Ectodermal cell (in vitro differentiated cells): ENCODE data around the gene SMARCA1.
"Not testable (repeated sequence)": the region's sequence is repeated elsewhere in the genome, so short reads cannot be mapped to it uniquely, and the experiment has no call there.

Experiments used
- H3K27ac ChIP-seq: 2 replicates; pipeline ENCODE4 v1.7.0; 2013; ENCODE audit warnings: mild to moderate bottlenecking, low read depth, low read length; ENCODE audit not compliant: insufficient read depth, poor library complexity, severe bottlenecking
- H3K27me3 ChIP-seq: 2 replicates; pipeline ENCODE4 v1.7.0; 2013; ENCODE audit warnings: mild to moderate bottlenecking, low read length; ENCODE audit not compliant: insufficient read depth, control insufficient read depth, poor library complexity, severe bottlenecking
- H3K36me3 ChIP-seq: one replicate; pipeline ENCODE4 v1.7.0; 2013; ENCODE audit warnings: low read length; ENCODE audit not compliant: control insufficient read depth, insufficient read depth
- H3K4me1 ChIP-seq: one replicate; pipeline ENCODE4 v1.7.0; 2013; ENCODE audit warnings: low read length; ENCODE audit not compliant: control insufficient read depth, insufficient read depth
- H3K4me3 ChIP-seq: 2 replicates; pipeline ENCODE4 v1.7.0; 2013; ENCODE audit warnings: low read depth, low read length, control low read depth; ENCODE audit not compliant: insufficient read depth
- H3K9me3 ChIP-seq: 2 replicates; pipeline ENCODE4 v1.7.0; 2013; ENCODE audit warnings: mild to moderate bottlenecking, low read length, moderate library complexity; ENCODE audit not compliant: control insufficient read depth
- WGBS, 2 experiments: methylation state at CpG; one replicate each; pipeline ENCODE4 v1.1.7; 2013; ENCODE audit warnings: missing lambda C conversion rate in 2 of 2; 5-methylcytosine and 5-hydroxymethylcytosine counted together

Gene SMARCA1

GRCh38 chrX:129556806-129557315 lies 33.6 kb upstream of the SMARCA1 start:
- WGBS, 2 experiments = 89 to 97% methylated on average over 2 to 3 of the region's 5 CpGs
- Histone ChIP-seq H3K4me3 (no peak overlapping the region), H3K27me3 (no peaks in the 10 kb centered on the region), H3K4me1 (no peaks in the 10 kb centered on the region), H3K9me3 (no peaks in the 10 kb centered on the region), H3K27ac (no peak overlapping the region), H3K36me3 (peaks cover 9% of the 10 kb centered on the region)

GRCh38 chrX:129554816-129555215 lies 31.5 kb upstream of the SMARCA1 start:
- not testable (repeated sequence) for H3K27ac ChIP-seq, H3K4me1 ChIP-seq, H3K4me3 ChIP-seq, H3K9me3 ChIP-seq, H3K36me3 ChIP-seq, H3K27me3 ChIP-seq
- 89 to 97% methylated on average over 5 of the region's 8 CpGs for WGBS, 2 experiments

GRCh38 chrX:129553619-129554288 lies 30.5 kb upstream of the SMARCA1 start:
- no peaks in the 10 kb centered on the region for H3K4me1 ChIP-seq
- peaks cover 4% of the 10 kb centered on the region for H3K36me3 ChIP-seq
- H3K27me3 ChIP-seq = no peaks in the 10 kb centered on the region
- 91 to 96% methylated on average over 3 of the region's 3 CpGs for WGBS, 2 experiments
- H3K27ac ChIP-seq = no peak overlapping the region
- no peak overlapping the region for H3K4me3 ChIP-seq
- no peaks in the 10 kb centered on the region for H3K9me3 ChIP-seq

- Histone ChIP-seq H3K4me1 (no peaks in the 10 kb centered on the region), H3K27me3 (no peaks in the 10 kb centered on the region), H3K9me3 (no peaks in the 10 kb centered on the region), H3K27ac (no peak overlapping the region), H3K36me3 (no peaks in the 10 kb centered on the region), H3K4me3 (no peak overlapping the region)
- 92 to 100% methylated on average over 1 of the region's 1 CpG for WGBS, 2 experiments
Measured at GRCh38 chrX:129549124-129549523, 25.8 kb upstream of the SMARCA1 start.

GRCh38 chrX:129545408-129545807 lies 22.1 kb upstream of the SMARCA1 start:
- WGBS, 2 experiments = 100% methylated on average over 1 of the region's 1 CpG

GRCh38 chrX:129544780-129545179 lies 21.5 kb upstream of the SMARCA1 start:
- no peaks in the 10 kb centered on the region for H3K9me3 ChIP-seq
- H3K4me3 ChIP-seq = no peak overlapping the region
- H3K36me3 ChIP-seq = no peaks in the 10 kb centered on the region
- no peaks in the 10 kb centered on the region for H3K4me1 ChIP-seq
- no peaks in the 10 kb centered on the region for H3K27me3 ChIP-seq
- no peak overlapping the region for H3K27ac ChIP-seq
- WGBS, 2 experiments = 86% methylated on average over 1 of the region's 2 CpGs; no CpG with 5 or more reads in 1 of the 2 experiments

More at GRCh38 chrX:129545408-129545807, 22.1 kb upstream of the SMARCA1 start:
- Histone ChIP-seq H3K27ac (no peak overlapping the region), H3K36me3 (no peaks in the 10 kb centered on the region), H3K4me1 (no peaks in the 10 kb centered on the region), H3K9me3 (no peaks in the 10 kb centered on the region), H3K27me3 (no peaks in the 10 kb centered on the region), H3K4me3 (no peak overlapping the region)

- Histone ChIP-seq H3K4me3 (peak overlapping the region; percentile 49), H3K4me1 (no peaks in the 10 kb centered on the region), H3K36me3 (no peaks in the 10 kb centered on the region), H3K9me3 (no peaks in the 10 kb centered on the region), H3K27ac (no peak overlapping the region), H3K27me3 (no peaks in the 10 kb centered on the region)
- 5% methylated on average over 13 to 14 of the region's 14 CpGs for WGBS, 2 experiments
Measured at GRCh38 chrX:129540722-129541184, 17.5 kb upstream of the SMARCA1 start.

- H3K36me3 ChIP-seq = no peaks in the 10 kb centered on the region
- H3K27me3 ChIP-seq = no peaks in the 10 kb centered on the region
- no peaks in the 10 kb centered on the region for H3K4me1 ChIP-seq
- H3K27ac ChIP-seq = peak within 1 kb of the TSS; percentile 69
- WGBS, 2 experiments = 0 to 1% methylated on average over 42 to 43 of the region's 60 CpGs
- H3K9me3 ChIP-seq = no peaks in the 10 kb centered on the region
- peak within 1 kb of the TSS; percentile 49 for H3K4me3 ChIP-seq
Measured at GRCh38 chrX:129540068-129540653, 16.9 kb upstream of the SMARCA1 start, which contains the start of gene OCRL. Gene OCRL (plus strand): TSS chrX:129540259. CDS start chrX:129540440, 181 bp downstream.

GRCh38 chrX:129534816-129535578 lies 11.7 kb upstream of the SMARCA1 start:
- no peak overlapping the region for H3K4me3 ChIP-seq
- WGBS, 2 experiments = 89 to 96% methylated on average over 4 of the region's 4 CpGs
- no peak overlapping the region for H3K27ac ChIP-seq
- H3K4me1 ChIP-seq = no peaks in the 10 kb centered on the region
- H3K36me3 ChIP-seq = no peaks in the 10 kb centered on the region
- no peaks in the 10 kb centered on the region for H3K9me3 ChIP-seq
- H3K27me3 ChIP-seq = no peaks in the 10 kb centered on the region

- Histone ChIP-seq H3K9me3 (no peaks in the 10 kb centered on the region), H3K27me3 (no peaks in the 10 kb centered on the region), H3K27ac (no peak overlapping the region), H3K4me3 (no peak overlapping the region), H3K4me1 (no peaks in the 10 kb centered on the region), H3K36me3 (no peaks in the 10 kb centered on the region)
- 75 to 81% methylated on average over 1 of the region's 1 CpG for WGBS, 2 experiments
Measured at GRCh38 chrX:129531132-129531531, 7.8 kb upstream of the SMARCA1 start.
